NB4 (cell line): ENCODE data around the gene QRICH2.

Experiments
- DNase-seq: peaks from one replicate; pipeline ENCODE4 v3.0.0; 2010; ENCODE audit warnings: low read depth
- H3K4me3 ChIP-seq: one replicate; pipeline ENCODE4 v1.5.1; 2011; ENCODE audit warnings: mild to moderate bottlenecking, low read depth, low read length, moderate library complexity
- MYC ChIP-seq: IDR thresholded peaks from 2 replicates; pipeline ENCODE4 v1.6.1; 2011; ENCODE audit warnings: low read depth, low read length
- POLR2A ChIP-seq: IDR thresholded peaks from 2 replicates; pipeline ENCODE4 v1.6.1; 2011; ENCODE audit warnings: mild to moderate bottlenecking; ENCODE audit not compliant: insufficient read length; ENCODE audit errors: extremely low read depth
- TF ChIP-seq, protein P1 (sequence below): IDR thresholded peaks from one replicate; pipeline ENCODE4 v1.5.1; 2012; ENCODE audit warnings: low read depth, low read length
- TF ChIP-seq, protein P2 (sequence below): IDR thresholded peaks from 2 replicates; pipeline ENCODE4 v1.6.1; 2011; ENCODE audit warnings: low read depth, low read length

QRICH2 gene

DNA sequence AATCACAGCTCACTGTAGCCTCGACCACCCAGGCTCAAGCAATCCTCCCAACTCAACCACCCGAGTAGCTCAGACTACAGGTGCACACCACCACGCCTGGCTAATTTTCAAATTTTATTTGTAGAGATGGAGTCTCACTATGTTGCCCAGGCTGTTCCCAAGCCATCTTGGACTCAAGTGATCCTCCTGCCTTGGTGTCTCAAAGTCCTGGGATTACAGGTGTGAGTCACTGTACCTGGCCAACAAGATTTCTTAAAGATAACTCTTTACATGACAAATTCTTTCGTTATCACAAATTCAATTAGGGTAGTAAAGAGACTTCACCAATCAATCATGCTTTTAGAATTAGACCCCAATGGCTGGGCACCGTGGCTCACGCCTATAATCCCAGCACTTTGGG is 33.2 kb upstream of the QRICH2 start:
- no peak overlapping the region for H3K4me3 ChIP-seq
- TF ChIP-seq, protein P1, sequence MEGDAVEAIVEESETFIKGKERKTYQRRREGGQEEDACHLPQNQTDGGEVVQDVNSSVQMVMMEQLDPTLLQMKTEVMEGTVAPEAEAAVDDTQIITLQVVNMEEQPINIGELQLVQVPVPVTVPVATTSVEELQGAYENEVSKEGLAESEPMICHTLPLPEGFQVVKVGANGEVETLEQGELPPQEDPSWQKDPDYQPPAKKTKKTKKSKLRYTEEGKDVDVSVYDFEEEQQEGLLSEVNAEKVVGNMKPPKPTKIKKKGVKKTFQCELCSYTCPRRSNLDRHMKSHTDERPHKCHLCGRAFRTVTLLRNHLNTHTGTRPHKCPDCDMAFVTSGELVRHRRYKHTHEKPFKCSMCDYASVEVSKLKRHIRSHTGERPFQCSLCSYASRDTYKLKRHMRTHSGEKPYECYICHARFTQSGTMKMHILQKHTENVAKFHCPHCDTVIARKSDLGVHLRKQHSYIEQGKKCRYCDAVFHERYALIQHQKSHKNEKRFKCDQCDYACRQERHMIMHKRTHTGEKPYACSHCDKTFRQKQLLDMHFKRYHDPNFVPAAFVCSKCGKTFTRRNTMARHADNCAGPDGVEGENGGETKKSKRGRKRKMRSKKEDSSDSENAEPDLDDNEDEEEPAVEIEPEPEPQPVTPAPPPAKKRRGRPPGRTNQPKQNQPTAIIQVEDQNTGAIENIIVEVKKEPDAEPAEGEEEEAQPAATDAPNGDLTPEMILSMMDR = no peak
- TF ChIP-seq, protein P2, sequence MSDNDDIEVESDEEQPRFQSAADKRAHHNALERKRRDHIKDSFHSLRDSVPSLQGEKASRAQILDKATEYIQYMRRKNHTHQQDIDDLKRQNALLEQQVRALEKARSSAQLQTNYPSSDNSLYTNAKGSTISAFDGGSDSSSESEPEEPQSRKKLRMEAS = no peak
- TF ChIP-seq POLR2A (no peak), MYC (no peak)
- no peak for DNase-seq

DNA sequence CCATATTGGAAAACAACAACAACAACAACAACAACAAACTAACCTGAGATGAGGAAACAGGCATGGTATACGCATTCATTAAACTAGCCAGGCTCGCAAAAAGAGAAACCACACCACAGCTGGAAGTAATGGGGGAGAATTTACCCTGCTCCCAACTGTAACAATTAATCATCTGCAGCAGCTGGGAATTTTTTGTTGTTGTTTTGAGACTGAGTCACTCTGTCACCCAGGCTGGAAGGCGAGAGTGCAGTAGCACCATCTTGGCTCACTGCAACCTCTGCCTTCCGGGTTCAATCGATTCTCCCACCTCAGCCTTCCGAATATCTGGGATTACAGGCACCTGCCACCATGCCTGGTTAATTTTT is 29.3 kb upstream of the QRICH2 start:
- peak; percentile 55 for DNase-seq
- TF ChIP-seq MYC (no peak), POLR2A (no peak)
- TF ChIP-seq, protein P2 = no peak
- TF ChIP-seq, protein P1 = no peak
- H3K4me3 ChIP-seq = no peak overlapping the region

DNA sequence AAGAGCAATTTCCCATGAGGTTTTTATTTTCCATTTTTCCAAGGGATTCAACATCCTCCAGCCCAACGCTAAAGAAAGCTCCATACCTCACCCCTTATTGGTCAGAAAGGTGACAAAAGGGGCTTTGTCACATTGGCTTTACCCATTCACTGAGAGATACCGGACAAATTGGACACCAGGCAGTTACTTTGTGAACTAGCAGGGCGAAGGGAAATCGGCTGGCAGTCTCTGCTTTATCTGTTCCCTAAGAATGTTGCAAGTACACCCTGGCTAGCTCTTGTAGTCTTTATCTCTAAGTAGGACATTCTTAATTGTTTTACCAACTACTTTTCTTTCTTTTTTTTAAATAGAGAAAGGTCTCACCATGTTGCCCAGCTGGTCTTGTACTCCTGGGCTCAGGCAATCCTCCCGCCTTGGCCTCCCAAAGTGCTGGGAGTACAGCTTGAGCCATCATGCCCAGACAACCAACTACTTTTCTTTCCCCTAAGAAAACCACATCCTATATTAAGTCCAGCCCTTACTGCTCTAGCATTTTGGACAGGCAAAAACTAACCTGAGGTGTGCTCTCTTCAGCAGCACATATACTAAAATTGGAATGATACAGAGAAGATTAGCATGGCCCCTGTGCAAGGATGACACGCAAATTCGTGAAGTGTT is 28.8 kb upstream of the QRICH2 start:
- DNase-seq = peak; percentile 57
- TF ChIP-seq MYC = no peak
- no peak for TF ChIP-seq POLR2A
- TF ChIP-seq, protein P1 = no peak
- TF ChIP-seq, protein P2 = no peak
- H3K4me3 ChIP-seq = no peak overlapping the region

DNA sequence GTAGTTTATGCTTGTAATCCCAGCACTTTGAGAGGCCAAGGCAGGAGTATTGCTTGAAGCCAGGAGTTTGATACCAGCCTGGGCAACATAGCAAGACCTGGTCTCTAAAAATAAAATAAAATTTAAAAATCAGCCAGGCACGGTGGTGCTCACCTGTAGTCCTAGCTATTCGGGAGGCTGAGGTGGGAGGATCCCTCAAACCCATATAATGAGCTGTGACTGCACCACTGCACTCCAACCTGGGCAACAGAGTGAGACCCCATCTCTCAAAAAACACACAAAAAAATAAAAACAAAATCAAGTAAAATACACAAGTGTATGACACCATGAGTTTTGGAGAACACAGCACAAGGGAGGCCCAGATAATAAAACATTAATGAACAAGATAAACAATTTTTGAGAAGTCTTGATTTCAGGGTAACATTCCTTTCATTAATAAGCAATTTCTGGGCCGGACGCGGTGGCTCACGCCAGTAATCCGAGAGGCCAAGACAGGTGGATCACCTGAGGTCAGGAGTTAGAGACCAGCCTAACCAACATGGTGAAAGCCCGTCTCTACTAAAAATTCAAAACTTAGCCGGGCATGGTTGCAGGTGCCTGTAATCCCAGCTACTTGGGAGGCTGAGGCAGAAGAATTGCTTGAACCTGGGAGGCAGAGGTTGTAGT is 27.8 kb upstream of the QRICH2 start:
- TF ChIP-seq, protein P1 = no peak
- TF ChIP-seq MYC (no peak), POLR2A (no peak)
- TF ChIP-seq, protein P2 = no peak
- H3K4me3 ChIP-seq = no peak overlapping the region

DNA sequence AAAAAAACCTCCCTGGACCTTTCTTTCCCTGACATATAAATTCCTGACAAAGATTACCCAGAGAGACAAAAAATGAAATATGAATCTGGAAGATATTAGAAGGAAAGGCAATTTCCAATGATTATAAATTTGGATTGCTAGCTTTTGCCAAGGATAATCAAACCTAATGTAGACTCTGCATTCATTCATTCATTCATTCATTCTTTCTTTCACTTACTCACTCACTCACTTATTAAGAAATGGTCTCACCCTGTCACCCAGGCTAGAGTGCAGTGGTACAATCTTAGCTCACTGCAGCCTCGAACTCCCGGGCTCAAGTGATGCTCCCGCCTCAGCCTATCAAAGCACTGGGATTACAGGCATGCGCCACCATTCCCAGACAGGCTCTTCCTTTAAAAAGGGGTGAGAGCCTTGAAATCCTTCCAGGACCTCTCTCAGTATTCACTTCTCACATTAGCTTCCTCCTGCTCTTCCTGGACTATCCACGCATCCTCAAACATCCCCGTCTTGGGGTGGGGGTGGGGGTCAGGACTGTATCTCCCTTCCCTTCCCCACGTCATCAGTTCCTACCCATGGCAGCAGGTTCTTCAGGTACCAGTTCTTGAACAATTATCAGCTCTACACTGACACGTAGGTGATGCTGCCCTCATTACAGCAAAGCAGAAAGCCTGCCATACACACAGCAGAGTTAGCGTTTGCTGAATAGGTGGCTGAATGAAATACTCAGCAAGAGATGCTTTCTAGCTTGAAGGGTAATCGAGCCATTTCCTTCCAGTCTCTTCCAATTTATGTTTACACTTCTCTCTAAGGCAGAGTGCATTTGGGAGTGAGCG is 25.8 kb upstream of the QRICH2 start:
- DNase-seq = no peak
- H3K4me3 ChIP-seq = no peak overlapping the region
- TF ChIP-seq, protein P1 = no peak
- TF ChIP-seq, protein P2 = no peak
- TF ChIP-seq MYC = no peak
- TF ChIP-seq POLR2A = no peak

More for the DNA sequence above, 27.8 kb upstream of the QRICH2 start:
- no peak for DNase-seq
